Activated CD8-positive, alpha-beta memory T cell treated with anti-CD3 and anti-CD28 coated beads, Interleukin-2, amount 50 U/mL, for 24 hours (primary cell): ENCODE data around the gene KRT31.
"Not testable (repeated sequence)": the region's sequence is repeated elsewhere in the genome, so short reads cannot be mapped to it uniquely, and the experiment has no call there.

ENCODE experiments used
- DNase-seq: peaks from one replicate; pipeline ENCODE4 v3.0.0-alpha.2; 2020; ENCODE audit errors: extremely low read depth

KRT31 gene

DNA sequence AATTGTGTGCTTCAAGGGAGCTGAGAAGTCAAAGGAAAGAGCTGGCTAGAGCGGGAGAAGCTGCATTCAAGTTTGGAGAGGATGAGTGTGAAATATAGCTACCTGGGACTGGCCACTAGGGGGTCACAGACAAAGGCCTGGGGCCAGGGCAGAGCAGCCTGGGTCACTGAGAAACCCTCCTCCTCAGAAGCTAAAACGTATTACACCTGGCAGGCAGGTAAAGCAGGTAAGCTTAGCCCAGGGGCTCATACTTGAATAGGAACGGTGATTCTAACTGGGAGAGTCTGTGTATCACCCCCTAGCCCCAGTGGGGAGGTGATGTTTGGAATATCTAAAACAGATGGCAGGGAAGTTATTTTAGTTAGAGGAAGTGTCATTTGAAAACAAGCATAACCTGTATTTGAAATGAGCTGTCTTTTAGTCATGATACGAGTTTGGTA lies 20.2 kb upstream of the KRT31 start:
- DNase-seq = no peak

GRCh38 chr17:41417127-41417526 lies 19.7 kb upstream of the KRT31 start:
- DNase-seq = no peak

GRCh38 chr17:41416479-41416878 lies 19.1 kb upstream of the KRT31 start:
- no peak for DNase-seq

DNA sequence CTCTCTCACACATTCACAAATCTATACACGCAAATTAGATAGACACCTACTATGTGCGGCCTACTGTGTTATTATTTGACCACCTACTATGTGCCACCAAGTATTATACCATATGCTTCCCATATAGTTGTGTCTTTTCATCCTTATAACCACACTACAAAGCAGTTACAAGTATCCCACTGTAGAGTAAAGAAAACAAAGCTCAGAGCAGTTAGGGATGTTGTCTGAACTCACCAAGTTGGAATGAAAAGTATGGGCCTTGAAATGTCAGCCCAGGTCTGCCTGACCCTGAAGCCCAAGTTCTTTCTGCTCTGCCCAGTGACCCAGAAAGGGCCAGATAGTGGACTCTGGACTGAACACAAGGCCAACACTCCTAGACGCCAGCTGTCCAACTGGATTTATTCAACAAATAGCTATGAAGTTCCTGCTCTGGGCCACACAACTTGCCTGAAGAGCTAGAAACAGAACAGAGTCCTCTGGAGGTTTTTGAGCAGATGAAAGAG lies 18.5 kb upstream of the KRT31 start:
- no peak for DNase-seq

GRCh38 chr17:41415411-41415810 lies 18.0 kb upstream of the KRT31 start:
- DNase-seq = no peak

DNA sequence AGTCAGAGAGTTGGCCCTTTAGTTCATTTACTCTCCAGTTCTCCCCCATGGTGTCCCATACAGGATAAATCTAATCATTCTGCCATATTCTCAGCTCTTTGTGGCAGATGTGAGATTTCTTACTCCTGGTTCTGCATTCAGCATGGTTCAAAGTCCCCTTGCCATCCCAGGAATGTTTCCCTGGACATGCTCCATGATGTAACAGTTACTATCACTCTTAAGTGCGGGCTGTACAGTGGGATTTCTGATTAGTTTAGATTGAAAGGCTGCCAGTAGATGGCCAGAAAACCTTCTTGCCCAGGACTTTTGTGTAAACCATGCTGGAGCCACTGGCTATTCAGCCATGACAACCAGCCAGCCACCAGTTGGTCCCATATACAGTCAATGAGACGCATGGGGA lies 16.6 kb upstream of the KRT31 start:
- DNase-seq = no peak

DNA sequence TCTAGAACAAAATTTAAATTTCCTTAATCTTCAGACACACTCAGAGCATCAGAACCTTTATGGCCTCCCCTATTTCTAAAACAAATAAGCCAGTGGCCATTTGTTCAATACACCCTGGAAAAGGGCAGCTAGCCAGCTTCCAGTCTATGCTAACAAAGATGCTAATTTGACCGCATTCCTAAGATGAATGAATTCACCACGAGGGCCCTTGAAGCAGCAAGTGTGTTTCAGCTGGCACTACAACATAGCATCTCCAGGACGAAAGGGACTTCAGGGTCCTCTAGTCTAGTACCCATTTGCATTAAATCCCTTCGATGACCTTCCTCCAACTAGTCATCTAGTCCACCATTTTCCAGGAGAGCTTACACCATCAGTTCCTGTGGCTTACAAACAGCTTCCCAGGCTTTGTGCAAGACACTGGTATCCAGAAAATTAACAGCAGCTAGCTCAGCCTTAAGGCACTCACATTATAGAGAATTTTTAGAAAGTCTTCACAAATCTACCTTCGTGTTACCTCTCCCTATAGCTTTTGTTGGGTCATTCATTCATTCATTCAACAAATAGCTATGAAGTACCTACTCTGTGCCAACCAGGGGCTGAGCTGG lies 16.0 kb upstream of the KRT31 start:
- DNase-seq = no peak

- DNase-seq = no peak
Observed at GRCh38 chr17:41411072-41411840, 13.8 kb upstream of the KRT31 start.

GRCh38 chr17:41407226-41407625 lies 9.8 kb upstream of the KRT31 start:
- DNase-seq = no peak

- no peak for DNase-seq
Observed at GRCh38 chr17:41406205-41406604, 8.8 kb upstream of the KRT31 start.

DNA sequence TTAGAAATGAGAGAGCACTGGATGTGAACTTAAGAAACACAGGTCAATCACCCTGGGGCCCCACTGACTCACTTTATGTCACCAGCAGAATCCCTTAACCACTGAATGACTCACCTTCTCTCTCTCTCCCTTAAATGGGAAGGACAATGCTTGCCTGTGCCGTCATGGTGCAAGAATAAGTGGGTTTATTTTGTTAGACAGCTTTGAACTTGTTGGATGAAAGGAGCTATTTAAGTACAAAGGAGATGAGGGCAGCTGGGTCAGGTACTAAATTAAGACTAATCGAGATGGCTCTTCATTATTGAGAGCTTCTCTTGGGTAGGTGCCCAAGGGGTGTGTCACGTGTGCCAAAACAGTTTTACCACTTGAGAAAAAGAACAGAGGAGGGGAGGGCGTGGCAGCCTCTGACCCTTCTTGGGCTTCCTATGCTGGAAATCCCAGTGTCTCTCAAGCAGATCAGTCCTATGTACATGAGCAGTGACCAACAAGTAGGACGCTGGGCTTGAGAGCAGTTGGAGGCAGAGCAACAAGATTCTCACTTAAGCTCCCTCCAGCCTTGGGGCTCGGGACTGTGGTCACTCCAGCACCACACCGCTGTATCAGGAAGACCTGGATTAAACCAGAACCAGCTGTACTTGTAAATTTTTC lies 6.7 kb upstream of the KRT31 start:
- DNase-seq = peak; percentile 19

GRCh38 chr17:41403404-41404023 lies 6.1 kb upstream of the KRT31 start:
- no peak for DNase-seq

- DNase-seq = no peak
Observed at GRCh38 chr17:41402161-41402560, 4.8 kb upstream of the KRT31 start.

DNA sequence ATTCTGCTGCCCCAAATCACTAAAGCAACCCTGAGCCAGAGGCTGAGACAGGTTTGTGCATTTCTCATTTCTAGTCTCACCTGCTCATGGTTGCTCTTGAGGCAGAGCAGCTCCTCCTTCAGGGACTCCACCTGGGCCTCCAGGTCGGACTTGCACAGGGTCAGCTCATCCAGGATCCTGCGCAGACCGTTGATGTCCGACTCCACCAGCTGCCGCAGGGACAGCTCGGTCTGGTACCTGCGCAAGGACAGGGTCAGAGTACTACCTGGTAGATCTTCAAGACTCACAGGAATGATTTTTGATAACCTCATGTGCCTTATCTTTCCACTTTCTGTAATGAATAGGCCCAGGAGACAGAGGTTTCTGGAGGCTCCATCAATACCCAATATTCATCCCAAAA lies 1.1 kb downstream of the KRT31 start:
- DNase-seq = no peak

DNA sequence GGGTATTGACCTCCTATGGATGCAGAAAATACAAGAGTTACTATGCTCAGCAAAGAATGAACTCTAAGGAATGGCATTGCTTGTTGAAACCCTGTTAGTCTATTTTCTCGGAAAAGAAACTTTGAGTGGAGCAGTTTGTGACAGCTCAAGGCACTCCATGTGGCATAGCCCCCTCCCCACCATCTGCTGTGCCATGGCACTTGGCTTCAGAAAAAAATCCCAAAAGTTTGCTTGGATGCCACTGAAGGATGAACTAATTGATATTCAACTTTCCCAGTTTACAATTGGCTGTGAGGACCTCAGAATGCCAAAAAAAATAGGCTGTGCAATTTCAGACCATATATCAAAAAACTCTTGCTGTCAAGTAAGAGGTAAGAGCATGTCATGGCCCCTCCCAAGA lies 1.8 kb downstream of the KRT31 start:
- DNase-seq = no peak

- DNase-seq = not testable (repeated sequence)
Observed at GRCh38 chr17:41395044-41395443, 2.4 kb downstream of the KRT31 start.

DNA sequence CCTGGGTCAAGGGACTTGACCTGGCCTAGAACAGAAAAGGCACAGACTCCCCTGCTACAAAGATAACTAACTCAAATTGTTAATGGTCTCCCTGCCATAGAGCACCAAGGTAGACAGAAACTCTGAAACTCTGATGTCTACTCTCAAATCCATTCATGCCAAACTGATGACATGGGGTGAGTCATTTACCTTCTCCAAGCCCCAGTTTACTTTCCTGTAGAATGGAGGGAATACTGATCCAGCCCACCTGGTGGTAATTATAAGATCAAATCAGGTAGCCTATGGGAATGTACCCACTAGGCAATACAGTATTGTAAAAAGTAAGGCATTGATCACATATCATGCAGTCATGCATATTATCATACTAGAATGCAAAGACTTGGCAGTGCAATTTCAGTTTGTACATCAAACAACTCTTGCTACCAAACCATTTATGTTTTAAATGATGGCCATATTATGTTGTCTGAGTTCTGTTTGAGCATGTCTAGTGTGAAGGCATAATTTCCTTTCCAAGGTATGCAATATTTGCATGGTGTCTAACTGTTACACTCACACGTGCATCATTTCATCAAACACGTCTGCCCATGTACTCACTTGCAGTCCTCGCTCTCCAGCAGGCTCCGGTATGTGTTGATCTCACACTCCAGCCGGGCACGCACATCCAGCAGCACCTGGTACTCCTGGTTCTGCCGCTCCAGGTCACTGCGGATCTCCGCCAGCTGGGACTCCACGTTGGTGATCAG lies 3.0 kb downstream of the KRT31 start:
- no peak for DNase-seq

- no peak for DNase-seq
Observed at GRCh38 chr17:41393826-41394225, 3.6 kb downstream of the KRT31 start.

DNA sequence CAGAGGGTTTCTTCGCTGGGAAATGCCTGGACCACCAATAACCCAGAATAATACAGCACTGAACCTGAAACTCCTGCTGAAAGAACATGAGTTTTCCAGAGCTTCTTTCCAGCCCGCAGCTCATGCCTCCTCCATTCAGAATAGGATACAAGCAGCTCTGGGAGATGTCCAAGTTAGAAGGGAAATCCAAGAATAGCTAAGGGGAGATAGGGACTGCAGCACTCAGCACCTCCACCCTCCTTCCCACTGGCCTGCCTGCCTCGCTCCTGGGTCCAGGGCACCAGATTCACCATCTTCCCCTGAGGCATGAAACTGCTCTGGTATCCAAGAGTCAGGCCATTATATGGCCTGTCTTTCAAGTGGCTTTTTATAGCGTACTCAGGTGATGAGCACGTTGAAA lies 4.1 kb downstream of the KRT31 start:
- DNase-seq = no peak

- no peak for DNase-seq
Observed at GRCh38 chr17:41392278-41392677, 5.1 kb downstream of the KRT31 start.

GRCh38 chr17:41391535-41391934 lies 5.9 kb downstream of the KRT31 start:
- no peak for DNase-seq
